Inflammatory macrophage treated with lipopolysaccharide for 4 hours (primary cell): ENCODE results near the gene EPB41L1.
A peak's percentile ranks its signal among the peaks of the same experiment; 100 is the strongest.

ENCODE experiments used
- DNase-seq: peaks from one replicate; pipeline ENCODE4 v3.0.0-alpha.2; 2020

The EPB41L1 gene

GRCh38 chr20:36199345-36200257 lies 45.1 kb downstream of the EPB41L1 start:
- peak; percentile 70 for DNase-seq

GRCh38 chr20:36200451-36200850 lies 45.9 kb downstream of the EPB41L1 start:
- DNase-seq: no peak

- DNase-seq: no peak
Observed at GRCh38 chr20:36201198-36201597, 46.7 kb downstream of the EPB41L1 start.

DNA sequence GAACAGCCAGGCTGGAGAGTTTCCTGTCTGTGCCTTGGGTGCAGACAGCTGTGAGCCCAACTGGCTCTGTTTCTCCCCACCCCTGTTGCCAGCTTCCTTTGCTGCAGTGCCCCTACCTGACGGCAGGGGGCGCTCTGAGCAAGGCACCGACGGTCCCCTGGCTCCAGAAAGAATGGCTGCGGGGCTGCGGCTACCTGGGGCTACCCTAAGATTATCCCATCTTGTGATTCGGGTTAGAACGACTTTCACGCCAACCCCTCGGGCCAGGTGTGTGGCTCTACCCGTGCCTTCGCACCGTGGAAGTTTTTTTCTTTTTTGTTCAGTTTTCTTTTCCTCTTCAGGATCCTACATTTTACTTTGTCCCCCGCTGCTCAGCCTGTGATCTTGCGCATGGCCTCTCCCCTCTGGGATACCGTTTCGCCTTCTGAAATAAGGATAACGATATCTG lies 48.4 kb downstream of the EPB41L1 start:
- DNase-seq: peak; percentile 48

- no peak for DNase-seq
Observed at GRCh38 chr20:36203861-36204260, 49.3 kb downstream of the EPB41L1 start.

- DNase-seq: peak; percentile 5
Observed at GRCh38 chr20:36205026-36205425, 50.5 kb downstream of the EPB41L1 start.

DNA sequence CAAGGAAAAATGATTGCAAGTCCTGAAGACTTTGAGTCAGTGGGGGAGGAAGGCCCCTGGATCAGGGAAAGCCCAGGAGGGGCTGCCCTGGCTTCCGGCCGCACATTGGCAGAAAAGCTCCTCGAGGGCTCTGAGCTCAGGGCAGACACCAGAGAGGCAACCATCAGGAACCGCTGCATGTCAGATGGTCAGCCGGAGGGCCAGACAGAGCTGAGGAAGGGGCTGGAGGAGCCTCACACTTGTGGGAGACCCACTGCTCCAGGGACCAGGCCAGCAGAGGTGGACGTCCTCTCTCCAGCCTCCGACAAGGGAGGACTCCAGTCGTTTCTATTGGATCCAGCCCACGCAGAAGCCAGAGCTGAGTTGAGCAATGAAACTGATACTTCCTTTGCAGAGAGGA lies 51.5 kb downstream of the EPB41L1 start:
- DNase-seq: peak; percentile 10

DNA sequence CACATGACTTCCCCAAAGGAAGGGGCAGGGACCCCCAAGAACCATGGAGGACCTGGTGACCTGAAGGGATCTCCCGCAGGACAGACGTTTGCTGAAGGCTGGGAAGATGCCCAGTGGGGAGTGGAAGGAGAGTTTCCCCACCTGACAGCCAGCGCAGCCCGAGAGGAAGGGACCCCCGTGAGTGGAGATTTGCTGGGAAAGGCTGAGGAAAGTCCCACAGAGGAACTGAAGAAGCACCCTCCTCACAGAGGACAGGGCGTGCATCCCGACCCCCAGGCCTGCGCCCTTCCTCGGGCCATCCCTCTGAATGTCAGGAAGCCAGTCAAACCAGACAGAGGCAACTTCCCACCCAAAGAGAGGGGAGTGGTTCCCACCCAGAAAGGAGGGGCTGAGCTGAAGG lies 52.1 kb downstream of the EPB41L1 start:
- DNase-seq: no peak

- no peak for DNase-seq
Observed at GRCh38 chr20:36207602-36208001, 53.1 kb downstream of the EPB41L1 start.

- DNase-seq: no peak
Observed at GRCh38 chr20:36208257-36208656, 53.7 kb downstream of the EPB41L1 start.

- no peak for DNase-seq
Observed at GRCh38 chr20:36210436-36211021, 56.0 kb downstream of the EPB41L1 start.

- no peak for DNase-seq
Observed at GRCh38 chr20:36213362-36213761, 58.8 kb downstream of the EPB41L1 start.

GRCh38 chr20:36214684-36215256 lies 60.2 kb downstream of the EPB41L1 start:
- peak; percentile 3 for DNase-seq

GRCh38 chr20:36215778-36216177 lies 61.2 kb downstream of the EPB41L1 start:
- no peak for DNase-seq

DNA sequence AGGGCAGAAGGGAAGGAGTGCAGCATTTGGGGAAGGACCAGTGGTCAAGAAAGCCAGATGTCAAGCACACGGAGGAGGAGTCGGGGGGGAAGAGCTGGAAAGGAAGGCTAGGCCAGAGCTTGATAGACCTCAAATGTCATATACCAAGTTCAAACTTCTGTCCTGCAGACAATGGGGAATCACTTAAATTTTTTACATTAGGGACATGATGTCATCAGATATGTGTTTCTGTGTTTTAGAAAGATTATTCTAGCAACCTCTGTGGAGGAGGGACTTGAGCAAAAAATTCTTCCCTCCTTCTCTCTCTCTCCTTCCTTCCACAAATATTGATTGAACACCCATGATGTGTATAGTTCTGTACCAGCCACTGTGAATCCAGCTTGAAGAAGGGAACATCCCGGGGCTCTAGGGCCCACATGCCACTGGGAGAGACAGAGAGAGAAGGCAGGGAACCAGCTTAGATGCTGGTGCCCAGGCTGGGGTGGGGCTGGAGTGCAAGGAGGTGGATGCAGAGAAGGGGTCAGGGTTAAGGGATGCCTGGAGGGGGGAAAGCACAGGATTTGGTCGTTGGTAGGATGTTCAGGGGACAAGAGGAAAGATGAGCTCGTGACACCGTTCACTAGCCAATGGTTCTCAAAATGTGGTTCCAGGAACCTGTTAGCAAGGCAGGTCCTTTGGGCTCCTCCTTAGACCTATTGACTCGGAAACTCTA lies 61.9 kb downstream of the EPB41L1 start:
- no peak for DNase-seq

DNA sequence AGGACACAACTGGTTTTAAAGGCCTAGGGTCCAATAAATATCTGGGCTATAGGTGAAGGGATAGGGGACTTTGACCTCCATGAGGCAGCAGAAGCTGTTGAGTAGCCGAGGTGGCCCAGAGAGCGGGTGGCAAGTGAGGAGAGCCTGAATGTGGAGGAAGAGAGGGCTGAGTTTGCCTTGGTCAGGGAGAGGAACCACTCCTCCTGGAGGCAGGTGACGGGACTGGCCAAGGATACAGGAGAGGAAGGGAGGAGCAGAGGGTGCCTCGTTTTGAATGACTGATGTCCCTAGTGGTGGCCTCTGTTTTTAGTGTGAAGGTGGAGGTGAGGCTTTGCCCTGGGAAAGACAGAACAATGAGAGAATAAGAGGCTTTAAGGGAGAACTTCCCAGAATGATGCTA lies 62.7 kb downstream of the EPB41L1 start:
- DNase-seq: no peak

GRCh38 chr20:36218380-36219064 lies 64.0 kb downstream of the EPB41L1 start:
- no peak for DNase-seq

DNA sequence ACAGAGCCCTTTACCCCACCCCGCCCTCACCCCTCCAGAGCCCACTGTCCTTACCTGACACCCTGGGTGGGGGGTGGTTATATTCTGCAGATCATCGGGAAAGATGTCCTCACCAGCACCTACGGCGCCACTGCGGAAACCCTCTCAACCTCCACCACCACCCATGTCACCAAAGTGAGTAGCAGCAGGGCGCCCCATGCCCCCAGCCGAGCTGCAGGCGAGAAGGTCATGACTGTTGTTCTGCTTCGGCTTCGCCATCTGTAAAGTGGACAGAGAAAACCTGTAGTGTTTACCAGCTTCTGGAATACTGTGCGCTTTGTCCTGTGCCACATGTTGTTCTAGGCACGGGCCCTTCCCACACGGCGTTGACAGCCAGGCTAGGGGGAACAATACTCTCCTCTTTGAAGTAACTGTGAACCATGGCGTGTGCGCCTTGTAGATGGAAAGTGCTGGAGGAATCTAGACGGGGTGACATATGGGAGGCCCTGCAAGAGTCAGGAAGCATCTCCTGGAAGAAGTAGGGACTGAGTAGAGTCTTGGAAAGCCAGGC lies 65.2 kb downstream of the EPB41L1 start:
- DNase-seq: no peak

GRCh38 chr20:36225666-36226065 lies 71.1 kb downstream of the EPB41L1 start:
- DNase-seq: no peak

DNA sequence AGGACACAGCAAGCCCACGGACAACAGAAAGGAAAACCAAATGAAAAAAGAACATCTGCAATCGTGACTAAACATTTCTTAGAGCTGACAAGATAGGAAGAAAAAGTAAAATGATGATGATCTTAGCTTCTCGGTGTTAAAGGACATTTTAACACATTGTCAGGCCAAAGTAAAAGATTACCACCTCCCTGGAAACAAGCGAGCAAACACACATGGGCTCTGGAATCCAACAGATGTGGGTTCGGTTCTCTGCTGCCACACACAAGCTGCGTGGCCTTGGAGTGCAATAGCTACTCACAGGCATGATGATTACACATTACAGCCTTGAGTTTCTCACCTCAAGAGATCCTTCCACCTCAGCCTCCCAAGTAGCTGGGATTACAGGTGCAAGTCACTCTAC lies 74.2 kb downstream of the EPB41L1 start:
- peak; percentile 8 for DNase-seq

GRCh38 chr20:36230019-36230418 lies 75.5 kb downstream of the EPB41L1 start:
- no peak for DNase-seq

GRCh38 chr20:36231331-36231730 lies 76.8 kb downstream of the EPB41L1 start:
- DNase-seq: no peak
